ENCODE data around the gene GZMM.

Gene GZMM

DNA sequence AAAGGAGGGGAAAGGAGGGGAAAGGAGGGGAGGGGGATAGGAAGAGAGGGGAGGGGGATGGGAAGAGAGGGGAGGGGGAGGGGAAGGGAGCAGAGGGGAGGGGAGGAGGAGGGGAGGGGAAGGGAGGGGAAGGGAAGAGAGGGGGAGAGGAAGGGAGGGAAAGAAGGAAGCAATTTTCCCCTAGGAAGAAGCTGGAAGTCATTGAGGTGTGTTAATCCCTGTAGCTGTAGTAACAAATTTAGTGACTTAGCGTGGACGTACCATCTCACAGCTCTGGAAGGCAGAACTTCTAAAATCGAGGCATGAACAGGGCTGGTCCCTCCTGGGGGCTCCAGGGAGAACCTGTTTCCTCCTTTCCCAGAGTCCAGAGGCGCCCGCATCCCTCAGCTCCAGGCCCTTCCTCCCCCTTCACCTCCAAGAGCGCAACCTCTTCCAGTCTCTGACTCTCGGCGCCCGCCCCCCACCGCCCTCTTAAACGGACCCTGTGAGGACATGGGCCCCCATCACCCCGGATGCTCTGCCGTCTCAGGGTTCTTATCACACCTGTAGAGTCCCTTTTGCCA lies 17.9 kb upstream of the GZMM start:
- H3K27ac Mint-ChIP-seq: peak overlapping the region; percentile 16
- peaks cover 7% of the 10 kb centered on the region for H3K36me3 Mint-ChIP-seq (ENCODE audit: low read depth)
- no peak for DNase-seq
- no peak overlapping the region for H3K4me3 Mint-ChIP-seq
- TF ChIP-seq, protein P1, sequence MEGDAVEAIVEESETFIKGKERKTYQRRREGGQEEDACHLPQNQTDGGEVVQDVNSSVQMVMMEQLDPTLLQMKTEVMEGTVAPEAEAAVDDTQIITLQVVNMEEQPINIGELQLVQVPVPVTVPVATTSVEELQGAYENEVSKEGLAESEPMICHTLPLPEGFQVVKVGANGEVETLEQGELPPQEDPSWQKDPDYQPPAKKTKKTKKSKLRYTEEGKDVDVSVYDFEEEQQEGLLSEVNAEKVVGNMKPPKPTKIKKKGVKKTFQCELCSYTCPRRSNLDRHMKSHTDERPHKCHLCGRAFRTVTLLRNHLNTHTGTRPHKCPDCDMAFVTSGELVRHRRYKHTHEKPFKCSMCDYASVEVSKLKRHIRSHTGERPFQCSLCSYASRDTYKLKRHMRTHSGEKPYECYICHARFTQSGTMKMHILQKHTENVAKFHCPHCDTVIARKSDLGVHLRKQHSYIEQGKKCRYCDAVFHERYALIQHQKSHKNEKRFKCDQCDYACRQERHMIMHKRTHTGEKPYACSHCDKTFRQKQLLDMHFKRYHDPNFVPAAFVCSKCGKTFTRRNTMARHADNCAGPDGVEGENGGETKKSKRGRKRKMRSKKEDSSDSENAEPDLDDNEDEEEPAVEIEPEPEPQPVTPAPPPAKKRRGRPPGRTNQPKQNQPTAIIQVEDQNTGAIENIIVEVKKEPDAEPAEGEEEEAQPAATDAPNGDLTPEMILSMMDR (IDR thresholded peaks at IDR 0.05): no peak
- H3K4me1 Mint-ChIP-seq: peaks cover 51% of the 10 kb centered on the region
- H3K27me3 Mint-ChIP-seq (ENCODE audit: low read depth, poor library complexity): peaks cover 6% of the 10 kb centered on the region
- H3K9me3 Mint-ChIP-seq: no peaks in the 10 kb centered on the region

DNA sequence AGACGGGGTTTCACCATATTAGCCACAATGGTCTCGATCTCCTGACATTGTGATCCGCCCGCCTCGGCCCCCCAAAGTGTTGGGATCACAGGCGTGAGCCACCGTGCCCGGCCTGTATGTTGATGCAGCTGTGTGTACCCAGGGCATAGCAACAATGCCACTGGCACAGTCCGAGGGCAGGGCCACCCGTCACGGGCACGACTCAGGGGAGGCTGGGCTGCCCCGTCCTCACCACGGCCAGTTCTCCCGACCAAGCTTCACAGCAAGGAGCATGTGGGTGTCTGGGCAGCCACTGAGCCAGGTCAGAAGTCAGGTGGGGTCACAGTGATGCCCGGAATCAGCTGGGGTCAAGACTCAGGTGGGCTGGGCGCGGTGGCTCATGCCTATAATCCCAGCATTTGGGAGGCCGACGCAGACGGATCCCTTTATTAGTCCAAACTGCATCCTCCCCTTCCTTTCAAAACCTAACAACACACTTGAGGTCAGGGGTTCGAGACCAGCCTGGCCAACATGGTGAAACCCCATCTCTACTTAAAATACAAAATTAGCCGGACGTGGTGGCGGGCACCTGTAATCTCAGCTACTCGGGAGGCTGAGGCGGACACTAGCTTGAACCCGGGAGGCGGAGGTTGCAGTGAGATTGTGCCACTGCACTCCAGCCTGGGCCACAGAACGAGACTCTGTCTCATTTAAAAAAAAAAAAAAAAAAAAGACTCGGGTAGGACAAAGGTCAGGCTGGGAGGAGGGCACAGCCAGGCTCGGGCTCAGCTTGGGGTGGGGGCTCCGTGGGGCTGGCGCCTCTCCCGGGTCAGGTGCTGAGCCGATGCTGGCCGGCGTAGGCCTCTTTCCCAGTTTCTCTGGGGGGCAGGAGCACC lies 13.5 kb upstream of the GZMM start:
- Mint-ChIP-seq H3K4me1 (peaks cover 49% of the 10 kb centered on the region), H3K27ac (peak overlapping the region; percentile 64), H3K27me3 (ENCODE audit: low read depth, poor library complexity) (no peaks in the 10 kb centered on the region), H3K4me3 (peak overlapping the region; percentile 80), H3K36me3 (ENCODE audit: low read depth) (no peaks in the 10 kb centered on the region), H3K9me3 (no peaks in the 10 kb centered on the region)
- no peak for DNase-seq
- TF ChIP-seq, protein P1 (IDR thresholded peaks at IDR 0.05): no peak

DNA sequence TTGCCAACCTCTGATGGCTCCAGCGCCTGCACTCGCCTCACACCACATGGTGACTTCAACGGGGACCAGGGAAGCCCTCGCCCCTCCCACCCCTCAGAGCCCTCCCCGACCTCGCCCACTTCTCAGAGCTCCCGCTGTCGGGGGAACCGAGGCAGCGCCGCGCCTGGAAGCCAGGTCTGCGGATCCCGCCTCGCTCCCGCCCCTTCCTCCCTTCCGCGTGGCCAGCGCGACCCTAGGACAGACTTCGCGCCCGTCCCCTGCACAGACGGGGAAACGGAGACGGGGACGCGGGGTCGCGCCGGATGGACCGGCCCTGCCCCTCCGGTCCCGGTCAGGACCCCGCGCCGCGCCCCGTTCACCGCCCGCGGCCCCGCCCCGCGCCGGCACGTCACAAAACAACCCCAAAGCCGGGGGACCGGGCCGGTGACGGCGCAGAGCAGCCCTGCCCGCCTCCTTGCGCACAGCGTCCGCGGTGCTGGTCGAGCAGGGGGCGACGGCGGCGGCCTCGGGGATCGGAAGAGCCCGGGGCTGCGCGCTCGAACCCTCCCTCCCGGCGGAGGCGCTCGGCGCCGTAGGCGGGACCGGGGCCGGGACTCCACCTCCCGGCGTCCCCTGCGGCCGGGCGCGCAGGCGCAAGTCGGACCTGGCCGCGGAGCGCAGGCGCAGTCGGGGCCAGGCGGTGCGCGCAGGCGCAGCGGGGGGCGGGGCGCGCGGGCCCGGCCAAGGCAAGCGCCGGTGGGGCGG lies 12.7 kb upstream of the GZMM start:
- no peaks in the 10 kb centered on the region for H3K36me3 Mint-ChIP-seq (ENCODE audit: low read depth)
- TF ChIP-seq, protein P1 (IDR thresholded peaks at IDR 0.05): no peak
- H3K27ac Mint-ChIP-seq: peak overlapping the region; percentile 36
- H3K27me3 Mint-ChIP-seq (ENCODE audit: low read depth, poor library complexity): no peaks in the 10 kb centered on the region
- no peaks in the 10 kb centered on the region for H3K9me3 Mint-ChIP-seq
- H3K4me1 Mint-ChIP-seq: peaks cover 41% of the 10 kb centered on the region
- peak overlapping the region; percentile 80 for H3K4me3 Mint-ChIP-seq
- peak; percentile 92 for DNase-seq

DNA sequence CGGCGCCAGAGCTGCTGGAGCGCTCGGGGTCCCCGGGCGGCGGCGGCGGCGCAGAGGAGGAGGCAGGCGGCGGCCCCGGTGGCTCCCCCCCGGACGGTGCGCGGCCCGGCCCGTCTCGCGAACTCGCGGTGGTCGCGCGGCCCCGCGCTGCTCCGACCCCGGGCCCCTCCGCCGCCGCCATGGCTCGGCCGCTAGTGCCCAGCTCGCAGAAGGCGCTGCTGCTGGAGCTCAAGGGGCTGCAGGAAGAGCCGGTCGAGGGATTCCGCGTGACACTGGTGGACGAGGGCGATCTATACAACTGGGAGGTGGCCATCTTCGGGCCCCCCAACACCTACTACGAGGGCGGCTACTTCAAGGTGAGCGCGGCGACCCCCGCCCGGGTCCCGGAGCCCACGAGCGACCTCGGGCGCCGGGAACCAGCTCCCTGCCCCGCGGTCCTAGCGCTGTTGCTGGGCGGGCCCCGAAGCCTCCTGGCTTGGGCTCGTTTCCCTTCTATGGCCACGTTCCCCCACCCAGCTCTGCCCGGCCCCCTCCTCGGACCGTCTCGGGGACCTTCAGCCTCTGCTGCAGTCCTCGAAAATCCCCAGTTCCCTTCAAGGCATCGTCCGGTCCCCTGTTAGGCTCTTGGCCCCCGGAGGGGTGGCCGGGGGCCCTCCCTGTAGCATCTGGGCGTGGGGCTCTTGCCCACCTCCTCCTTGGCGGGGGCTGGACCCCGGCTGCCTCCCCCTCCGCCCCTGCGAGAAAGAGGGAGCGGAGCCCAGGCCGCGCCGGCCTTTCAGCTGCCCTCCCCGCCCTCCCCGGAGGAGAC lies 11.9 kb upstream of the GZMM start, which contains the start of gene CDC34:
TSS of gene CDC34 (plus strand) at position 8 of the 808 bp plus-strand sequence. CDS start at position 180, 172 bp downstream.
- Mint-ChIP-seq H3K36me3 (ENCODE audit: low read depth) (no peaks in the 10 kb centered on the region), H3K27me3 (ENCODE audit: low read depth, poor library complexity) (no peaks in the 10 kb centered on the region), H3K4me1 (peaks cover 33% of the 10 kb centered on the region), H3K27ac (peak within 1 kb of the TSS; percentile 36), H3K4me3 (peak within 1 kb of the TSS; percentile 91), H3K9me3 (no peaks in the 10 kb centered on the region)
- peak; percentile 30 for DNase-seq
- TF ChIP-seq, protein P1 (IDR thresholded peaks at IDR 0.05): no peak

DNA sequence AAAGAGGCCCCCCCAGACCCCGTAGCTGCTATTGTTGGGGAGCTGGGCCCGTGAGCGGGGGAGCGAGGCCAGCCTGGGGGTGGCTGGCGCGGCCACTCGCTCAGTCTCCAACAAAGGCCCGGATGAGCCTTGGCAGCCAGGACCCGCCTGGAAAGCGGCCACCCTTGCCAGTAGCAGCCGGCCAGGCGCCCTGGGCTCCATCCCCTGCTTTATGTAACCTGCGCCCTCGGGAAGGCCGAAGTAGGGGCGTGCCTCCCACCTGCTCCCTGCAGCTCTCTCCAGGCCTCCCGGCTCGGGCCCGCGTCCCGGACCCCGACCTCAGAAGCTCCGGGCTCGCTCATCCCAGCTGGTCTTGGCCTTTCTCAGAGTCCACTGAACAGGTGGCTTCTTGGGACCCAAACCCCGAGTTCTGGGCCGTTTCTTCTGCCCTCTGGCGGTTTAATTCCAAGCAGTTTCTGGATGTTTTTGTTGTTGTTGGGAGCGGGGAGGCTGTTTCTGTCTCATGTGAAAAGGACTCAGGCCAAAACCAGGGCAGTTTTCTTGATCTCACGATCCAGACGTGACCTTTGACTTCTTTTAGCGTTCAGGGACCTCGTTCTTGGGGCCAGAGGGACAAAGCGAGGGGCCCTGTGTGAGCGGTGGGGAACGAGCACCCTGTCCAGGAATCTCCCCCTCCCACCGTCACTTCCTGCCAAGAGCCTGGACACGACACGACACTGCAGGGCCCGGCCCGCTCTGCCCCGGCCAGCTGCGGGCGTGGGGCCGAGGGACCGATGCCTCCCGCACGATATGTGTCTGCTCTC lies 11.1 kb upstream of the GZMM start:
- no peaks in the 10 kb centered on the region for H3K9me3 Mint-ChIP-seq
- TF ChIP-seq, protein P1 (IDR thresholded peaks at IDR 0.05): peak; percentile 41
- H3K4me3 Mint-ChIP-seq: peak overlapping the region; percentile 91
- H3K36me3 Mint-ChIP-seq (ENCODE audit: low read depth): peaks cover 2% of the 10 kb centered on the region
- H3K27me3 Mint-ChIP-seq (ENCODE audit: low read depth, poor library complexity): no peaks in the 10 kb centered on the region
- H3K4me1 Mint-ChIP-seq: peaks cover 33% of the 10 kb centered on the region
- peak; percentile 49 for DNase-seq
- peak overlapping the region; percentile 95 for H3K27ac Mint-ChIP-seq

Measured in nephron progenitor cell (in vitro differentiated cells).